Choroid plexus epithelial cell (primary cell): Measurements from ENCODE around the gene GPX7.

Experiments
- DNase-seq: peaks from one replicate; pipeline ENCODE4 v3.0.0-alpha.2; 2010; ENCODE audit warnings: low read depth
- H3K4me3 ChIP-seq: 2 replicates; pipeline ENCODE4 v1.5.1; 2011; ENCODE audit warnings: low read depth, mild to moderate bottlenecking, control low read depth, low read length, moderate library complexity
- CTCF ChIP-seq: conservative IDR thresholded peaks from 2 replicates; pipeline ENCODE4 v1.5.1; 2011; ENCODE audit warnings: low read depth, mild to moderate bottlenecking, control low read depth, inconsistent platforms, low read length, moderate library complexity

The GPX7 gene

GRCh38 chr1:52598729-52599128, 3.4 kb upstream of the GPX7 start:
- no peak for DNase-seq
- no peak for TF ChIP-seq CTCF
- H3K4me3 ChIP-seq, result no peak overlapping the region

GRCh38 chr1:52599236-52599635, 2.9 kb upstream of the GPX7 start:
- no peak overlapping the region for H3K4me3 ChIP-seq
- TF ChIP-seq CTCF, result no peak
- DNase-seq, result no peak

- TF ChIP-seq CTCF, result no peak
- no peak for DNase-seq
- H3K4me3 ChIP-seq, result no peak overlapping the region
Measured at GRCh38 chr1:52600533-52601179, 1.5 kb upstream of the GPX7 start.

- no peak for DNase-seq
- no peak overlapping the region for H3K4me3 ChIP-seq
- TF ChIP-seq CTCF, result no peak
Measured at GRCh38 chr1:52601519-52601918, 652 bp upstream of the GPX7 start.

GRCh38 chr1:52602856-52603600, 857 bp downstream of the GPX7 start:
- H3K4me3 ChIP-seq, result peak overlapping the region; percentile 68
- DNase-seq, result peak; percentile 17
- TF ChIP-seq CTCF, result no peak

GRCh38 chr1:52603630-52604029, 1.5 kb downstream of the GPX7 start:
- H3K4me3 ChIP-seq, result no peak overlapping the region
- TF ChIP-seq CTCF, result no peak

More at GRCh38 chr1:52603630-52604029, 1.5 kb downstream of the GPX7 start:
- DNase-seq, result no peak
